HG02870 (cell line): ENCODE results near the gene PPP1R16B.
"Not testable (repeated sequence)": the region's sequence is repeated elsewhere in the genome, so short reads cannot be mapped to it uniquely, and the experiment has no call there.

Source experiments
- ATAC-seq: cut with Tn5 transposase; IDR thresholded peaks from one replicate; pipeline ENCODE4 v1.9.1; 2021; ENCODE audit warnings: mild to moderate bottlenecking, moderate library complexity; ENCODE audit not compliant: unreplicated experiment

The PPP1R16B gene

GRCh38 chr20:38843346-38843745, 37.8 kb downstream of the PPP1R16B start:
- ATAC-seq: no peak

- no peak for ATAC-seq
Measured at GRCh38 chr20:38844963-38845362, 39.5 kb downstream of the PPP1R16B start.

GRCh38 chr20:38847840-38848239, 42.3 kb downstream of the PPP1R16B start:
- ATAC-seq: no peak

GRCh38 chr20:38853759-38854158, 48.3 kb downstream of the PPP1R16B start:
- ATAC-seq: no peak

DNA sequence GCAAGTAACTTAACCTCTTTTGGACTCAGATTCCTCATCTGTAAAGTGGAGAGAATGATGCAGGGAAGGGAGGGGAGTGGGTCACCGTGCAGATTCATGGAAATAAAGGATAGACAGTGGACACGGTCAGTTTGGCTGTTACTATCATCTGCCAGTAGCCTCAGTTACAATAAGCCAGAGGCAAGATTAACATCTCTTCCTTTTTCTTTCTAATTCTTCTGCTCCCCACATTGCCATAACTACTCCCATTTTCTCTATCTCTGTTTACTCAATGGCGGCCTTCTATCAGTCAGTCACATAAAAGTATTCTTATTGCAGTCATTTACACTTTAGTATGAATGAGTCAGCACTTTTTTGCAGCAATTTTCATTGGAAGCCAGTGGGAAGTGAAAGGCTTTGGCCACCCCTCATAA, 49.2 kb downstream of the PPP1R16B start:
- no peak for ATAC-seq

GRCh38 chr20:38855356-38855755, 49.9 kb downstream of the PPP1R16B start:
- no peak for ATAC-seq

DNA sequence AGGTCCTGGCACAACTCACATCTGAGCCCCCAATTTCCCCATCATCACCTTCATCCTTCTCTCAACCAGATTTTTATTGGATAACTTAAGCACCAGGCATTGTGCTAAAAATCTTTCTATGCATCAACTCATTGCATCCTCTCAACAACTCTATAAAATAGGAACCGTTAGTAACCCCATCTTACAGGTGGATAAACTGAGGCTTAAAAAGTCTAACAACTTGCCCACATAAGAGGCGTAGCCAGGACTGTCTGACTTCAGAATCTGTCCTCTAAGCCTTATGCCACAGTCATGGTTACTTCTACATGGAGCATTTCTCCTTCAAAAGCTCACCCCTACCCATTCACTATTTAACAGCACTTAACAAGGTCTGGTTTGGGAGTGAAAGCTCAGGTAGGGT, 51.1 kb downstream of the PPP1R16B start:
- ATAC-seq: no peak

GRCh38 chr20:38857703-38858102, 52.2 kb downstream of the PPP1R16B start:
- no peak for ATAC-seq

- peak; percentile 33 for ATAC-seq
Measured at GRCh38 chr20:38859070-38859690, 53.7 kb downstream of the PPP1R16B start.

- not testable (repeated sequence) for ATAC-seq
Measured at GRCh38 chr20:38859857-38860256, 54.4 kb downstream of the PPP1R16B start.

- no peak for ATAC-seq
Measured at GRCh38 chr20:38861071-38861401, 55.5 kb downstream of the PPP1R16B start.

GRCh38 chr20:38862226-38862625, 56.7 kb downstream of the PPP1R16B start:
- ATAC-seq: no peak

DNA sequence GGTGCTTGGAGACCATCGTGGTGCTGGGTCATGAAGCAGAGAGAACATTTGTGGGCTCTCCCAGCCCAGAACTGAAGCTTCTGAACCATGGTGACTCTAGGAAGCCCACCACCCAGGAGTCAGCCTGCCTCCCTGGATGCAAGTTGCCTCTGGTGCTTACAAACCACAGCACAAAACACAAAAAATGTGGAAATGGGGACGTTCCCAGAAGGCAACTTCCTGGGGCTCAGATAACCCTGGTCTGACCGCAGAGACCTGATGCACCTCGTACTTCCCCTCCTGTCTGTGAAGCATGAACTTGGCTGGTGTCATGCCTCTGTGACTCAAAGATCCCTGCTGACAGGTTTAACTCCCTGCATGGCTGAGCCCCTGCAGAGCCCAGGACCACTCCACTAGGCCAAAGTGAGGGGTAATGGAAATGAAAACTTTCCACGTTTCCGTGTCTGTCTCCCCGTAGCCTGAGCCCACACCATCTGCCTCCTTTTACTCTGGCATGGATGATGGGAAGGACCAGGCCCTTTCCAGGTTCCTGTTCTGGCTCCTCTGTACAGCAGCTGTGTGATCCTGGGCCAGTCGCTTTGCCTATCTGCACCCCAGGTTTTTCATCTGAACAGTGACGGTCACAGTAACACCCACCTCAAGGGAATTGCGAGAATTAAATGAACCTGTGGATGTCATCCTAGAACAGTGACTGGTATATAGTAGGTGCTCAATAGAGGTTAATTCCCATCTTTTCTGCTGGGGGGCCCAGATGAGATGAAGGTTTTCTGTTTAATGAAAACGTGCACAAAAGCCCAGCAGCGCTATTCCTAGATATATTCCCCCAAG, 57.7 kb downstream of the PPP1R16B start:
- no peak for ATAC-seq

GRCh38 chr20:38864662-38865061, 59.2 kb downstream of the PPP1R16B start:
- ATAC-seq: no peak

GRCh38 chr20:38866265-38867061, 61.0 kb downstream of the PPP1R16B start:
- no peak for ATAC-seq

DNA sequence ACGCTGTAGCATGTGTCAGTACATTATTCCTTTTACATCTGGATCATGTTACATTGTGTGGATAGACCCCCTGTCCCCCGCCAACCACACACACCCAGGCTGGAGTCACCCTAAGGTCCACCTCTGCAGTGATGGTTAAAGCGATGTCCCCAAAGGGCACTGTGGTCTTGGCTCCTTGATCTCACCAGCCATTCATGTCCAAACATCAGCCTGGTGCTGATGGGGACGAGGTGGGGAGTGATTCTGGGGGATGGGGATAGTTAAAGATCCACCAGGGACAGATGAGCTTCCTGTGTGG, 61.5 kb downstream of the PPP1R16B start:
- no peak for ATAC-seq

DNA sequence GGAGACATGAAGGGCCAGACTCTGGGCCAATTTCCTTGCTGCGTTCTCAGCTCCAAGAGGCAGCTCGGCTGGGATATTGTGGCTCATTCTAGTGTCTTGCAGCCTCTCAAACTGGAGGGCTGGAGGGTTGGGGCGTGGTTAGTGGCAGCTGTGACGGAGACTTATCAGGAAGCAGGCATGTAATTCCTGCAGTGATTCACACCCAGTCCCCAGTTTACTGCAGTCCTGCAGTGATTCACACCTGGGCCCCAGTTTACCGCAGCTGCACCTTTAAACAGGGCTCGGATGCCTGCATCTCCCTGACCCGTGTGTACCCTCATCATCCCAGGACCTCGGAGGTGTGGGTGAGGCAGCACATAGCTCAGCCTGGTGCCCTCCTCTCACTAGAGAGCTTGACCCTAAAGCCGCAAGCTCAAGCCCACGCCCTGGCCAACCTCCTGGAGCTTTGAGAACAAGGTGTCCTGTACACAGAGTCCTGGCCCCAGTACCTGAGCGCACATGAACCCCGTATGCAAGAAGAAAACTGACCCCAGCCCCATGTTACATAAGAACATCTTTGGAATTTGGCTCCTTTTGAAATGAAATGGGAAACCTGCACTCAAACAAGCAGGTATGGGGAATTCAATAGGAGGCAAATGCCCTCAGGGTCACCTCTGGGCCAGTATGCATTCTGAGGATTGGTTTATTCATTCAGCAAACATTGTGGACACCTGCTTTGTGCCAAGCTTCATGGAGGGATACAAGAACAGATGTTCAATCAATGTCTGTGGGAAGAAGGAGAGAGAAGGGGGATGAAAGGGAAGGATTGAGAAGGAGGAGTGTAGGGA, 65.4 kb downstream of the PPP1R16B start:
- ATAC-seq: no peak

- ATAC-seq: no peak
Measured at GRCh38 chr20:38871560-38871953, 66.1 kb downstream of the PPP1R16B start.

DNA sequence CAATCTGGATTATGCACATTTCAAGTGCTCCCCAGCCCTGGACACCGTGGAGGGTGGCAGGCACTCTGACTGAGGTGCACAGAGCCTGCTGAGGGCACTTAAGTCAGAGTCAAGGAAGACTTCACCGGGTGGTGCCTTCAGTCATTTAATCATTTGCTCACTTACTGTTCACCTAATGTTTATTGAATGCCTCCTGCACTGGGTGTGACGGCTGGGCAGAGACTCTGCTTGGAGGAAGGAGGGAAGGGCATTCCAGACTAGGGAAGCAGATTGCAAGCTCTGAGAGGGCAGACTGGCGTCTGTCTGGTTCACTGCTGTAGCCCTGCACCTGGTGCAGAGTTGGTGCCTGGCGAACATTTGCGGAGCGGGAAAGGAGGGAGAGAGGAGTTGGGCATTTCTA, 66.5 kb downstream of the PPP1R16B start:
- ATAC-seq: no peak

DNA sequence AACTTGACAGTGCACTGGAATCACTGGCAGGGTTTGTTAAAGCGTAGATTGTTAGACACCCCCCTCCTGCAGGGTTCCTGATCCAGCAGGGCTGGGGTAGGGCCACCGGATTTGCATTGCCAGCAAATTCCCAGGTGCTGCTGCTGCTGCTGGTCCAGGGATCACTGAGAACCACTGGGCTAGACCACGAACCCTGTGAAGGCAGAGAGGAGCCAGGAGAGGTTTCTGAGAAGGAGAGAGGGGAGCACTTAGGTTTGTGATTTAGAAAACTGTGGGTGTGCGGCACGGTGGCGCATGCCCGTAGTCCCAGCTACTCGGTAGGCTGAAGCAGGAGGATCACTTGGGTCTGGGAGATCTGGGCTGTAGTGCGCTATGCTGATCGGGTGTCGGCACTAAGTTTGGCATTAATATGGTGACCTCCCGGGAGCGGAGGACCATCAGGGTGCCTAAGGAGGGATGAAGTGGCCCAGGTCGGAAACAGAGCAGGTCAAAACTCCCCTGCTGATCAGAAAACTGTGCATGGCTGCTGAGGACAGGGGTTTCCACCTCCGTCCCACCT, 67.1 kb downstream of the PPP1R16B start:
- peak; percentile 2 for ATAC-seq

DNA sequence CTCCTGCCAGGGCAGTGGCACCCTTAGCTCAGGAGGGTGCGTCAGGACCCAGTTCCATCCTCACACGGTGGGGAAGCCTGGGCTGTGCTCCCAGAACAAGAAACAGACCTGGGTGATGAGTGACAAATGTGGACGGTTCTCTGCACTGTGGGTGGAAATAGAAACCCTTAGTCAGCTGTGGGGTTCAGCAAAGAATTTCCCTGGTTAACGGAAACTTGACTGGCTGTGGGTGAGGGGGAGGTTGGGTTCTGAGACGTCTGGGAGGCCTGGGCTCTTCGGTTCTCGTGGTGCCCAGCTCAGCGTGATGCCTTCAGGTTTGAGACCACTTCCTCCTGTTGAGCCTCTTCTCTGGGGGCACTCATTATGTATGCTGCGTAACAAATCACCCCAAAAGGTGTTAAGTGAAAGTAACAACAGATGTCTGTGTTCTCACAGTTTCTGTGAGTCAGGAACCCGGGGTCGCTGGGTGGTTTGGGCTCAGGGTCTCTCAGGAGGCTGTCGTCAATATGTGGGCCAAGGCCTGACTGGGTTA, 67.6 kb downstream of the PPP1R16B start:
- ATAC-seq: peak; percentile 48
